K562 (cell line): ENCODE data around the gene MYL6B. TPM values are rescaled to one million over a fixed set of nuclear protein-coding genes. Genes with fewer than 3 reads are reported as not detected.

Source experiments
- ADNP ChIP-seq: fragments of 200-800 bp; sonication (Bioruptor generic); IDR thresholded peaks from 2 replicates; pipeline ENCODE4 v1.6.1; 2016; ENCODE audit warnings: missing genetic modification characterization, missing compliant biosample characterization
- BACH1 ChIP-seq: fragments of 200-800 bp; sonication (Bioruptor generic); IDR thresholded peaks from 2 replicates; pipeline ENCODE4 v1.6.1; 2016; ENCODE audit warnings: missing genetic modification characterization, missing compliant biosample characterization
- BCOR ChIP-seq: fragments of 450-650 bp; IDR thresholded peaks from 2 replicates; pipeline ENCODE4 v1.6.1; 2016
- BHLHE40 ChIP-seq: IDR thresholded peaks from 2 replicates; pipeline ENCODE4 v1.6.1; 2011; ENCODE audit warnings: low read length, improper control_type of control experiment
- CBX1 ChIP-seq: sonication (generic); IDR thresholded peaks from 2 replicates; pipeline ENCODE4 v1.6.1; 2016; ENCODE audit warnings: antibody characterized with exemption, low read depth, mild to moderate bottlenecking
- CBX8 ChIP-seq: fragments of 200-600 bp; sonication (generic); IDR thresholded peaks from 2 replicates; pipeline ENCODE4 v1.6.1; 2012; ENCODE audit warnings: borderline replicate concordance, mixed run types, low read depth, mild to moderate bottlenecking, moderate library complexity, mixed read lengths, low read length, control low read depth, inconsistent platforms; ENCODE audit not compliant: poor library complexity, severe bottlenecking; ENCODE audit errors: extremely low read depth
- CCNT2 ChIP-seq: IDR thresholded peaks from 2 replicates; pipeline ENCODE4 v1.6.1; 2011; ENCODE audit warnings: borderline replicate concordance, low read depth, mild to moderate bottlenecking, moderate library complexity, mixed read lengths, low read length; ENCODE audit not compliant: insufficient read length; ENCODE audit errors: extremely low read depth
- DPF2 ChIP-seq: fragments of 450-650 bp; IDR thresholded peaks from 2 replicates; pipeline ENCODE4 v1.6.1; 2016
- E2F1 ChIP-seq: sonication (generic); formaldehyde crosslinking; IDR thresholded peaks from 2 replicates; pipeline ENCODE4 v1.8.1; 2023; ENCODE audit warnings: mild to moderate bottlenecking, missing genetic modification reagents, moderate library complexity
- ELK3 ChIP-seq: fragments of 450-650 bp; formaldehyde crosslinking; IDR thresholded peaks from 2 replicates; pipeline ENCODE4 v1.4.0; 2020; ENCODE audit warnings: mild to moderate bottlenecking
- GABPA ChIP-seq: fragments of 200-800 bp; sonication (Bioruptor generic); conservative IDR thresholded peaks from 2 replicates; pipeline ENCODE4 v1.6.1; 2016; ENCODE audit warnings: low read depth, missing genetic modification characterization, missing compliant biosample characterization
- GTF2E2 ChIP-seq: fragments of 200-800 bp; sonication (Bioruptor generic); IDR thresholded peaks from 2 replicates; pipeline ENCODE4 v1.6.1; 2016; ENCODE audit warnings: missing genetic modification characterization, missing compliant biosample characterization
- L3MBTL2 ChIP-seq: fragments of 450-650 bp; IDR thresholded peaks from 2 replicates; pipeline ENCODE4 v1.6.1; 2016; ENCODE audit warnings: mild to moderate bottlenecking, moderate library complexity
- MBD2 ChIP-seq: sonication (generic); IDR thresholded peaks from 2 replicates; pipeline ENCODE4 v1.6.1; 2016; ENCODE audit warnings: low read depth, borderline replicate concordance
- MCM2 ChIP-seq: fragments of 450-650 bp; IDR thresholded peaks from 2 replicates; pipeline ENCODE4 v1.6.1; 2017; ENCODE audit warnings: low read depth, mild to moderate bottlenecking
- MTA3 ChIP-seq: fragments of 450-650 bp; formaldehyde crosslinking; IDR thresholded peaks from 2 replicates; pipeline ENCODE4 v1.6.1; 2017; ENCODE audit warnings: mild to moderate bottlenecking, borderline replicate concordance
- POLR2G ChIP-seq: fragments of 200-400 bp; formaldehyde crosslinking; IDR thresholded peaks from 2 replicates; pipeline ENCODE4 v1.6.1; 2017; ENCODE audit warnings: low read depth, mild to moderate bottlenecking, antibody characterized with exemption, low read length, moderate library complexity
- RNF2 ChIP-seq: sonication (generic); IDR thresholded peaks from 2 replicates; pipeline ENCODE4 v1.6.1; 2016
- RNF219 ChIP-seq: fragments of 250-450 bp; sonication (Bioruptor Pico); IDR thresholded peaks from 2 replicates; pipeline ENCODE4 v1.5.0; 2022; ENCODE audit warnings: mild to moderate bottlenecking
- SIN3B ChIP-seq: fragments of 450-650 bp; IDR thresholded peaks from 2 replicates; pipeline ENCODE4 v1.6.1; 2017; ENCODE audit warnings: low read depth, mild to moderate bottlenecking, moderate library complexity
- TEAD4 ChIP-seq, 2 experiments: sonication (generic) in 1 of 2; formaldehyde crosslinking in 1 of 2; IDR thresholded peaks; 2 replicates each; pipeline versions ENCODE4 v1.6.1 to v1.8.0; 2012 to 2022; ENCODE audit warnings: borderline replicate concordance in 1 of 2, inconsistent platforms in 1 of 2, low read length in 1 of 2, mild to moderate bottlenecking in 1 of 2, missing genetic modification reagents in 1 of 2
- TRIM28 ChIP-seq: fragments of 450-650 bp; IDR thresholded peaks from 2 replicates; pipeline ENCODE4 v1.6.1; 2017
- U2AF1 ChIP-seq: fragments of 200-400 bp; formaldehyde crosslinking; optimal IDR thresholded peaks from 2 replicates; pipeline ENCODE3; 2017; ENCODE audit warnings: mild to moderate bottlenecking, low read depth, low read length, moderate library complexity
- ZBTB7A ChIP-seq: IDR thresholded peaks from 2 replicates; pipeline ENCODE4 v1.6.1; 2011; ENCODE audit warnings: low read depth, mild to moderate bottlenecking, low read length, moderate library complexity, borderline replicate concordance; ENCODE audit not compliant: control insufficient read depth
- ZNF263 ChIP-seq: sonication (generic); formaldehyde crosslinking; IDR thresholded peaks from 2 replicates; pipeline ENCODE4 v1.8.0; 2022; ENCODE audit warnings: mild to moderate bottlenecking, missing genetic modification reagents, borderline replicate concordance
- polyA plus RNA-seq, 8 experiments: library from polyadenylated mRNA; depleted of rRNA in 4 of 8; stranded (reverse) in 5 of 8; unstranded in 3 of 8; fragments of >200 nt; fragmentation: Nextera tagmentation in 2 of 8; fragmentation: Illumina TruSeq in 1 of 8; extraction: Ambion mirVana in 2 of 8; extraction: Trizol in 1 of 8; gene quantifications; 2 replicates each; pipeline versions ENCODE4 v1.2.1 to v1.2.3, GENCODE V29; 2011 to 2014; ENCODE audit warnings: inconsistent platforms in 1 of 8, missing spikeins in 1 of 8
- total RNA-seq, 7 experiments: library from RNA; depleted of rRNA in 6 of 7; stranded (reverse); fragments of >200 nt in 6 of 7; fragmentation: Illumina TruSeq in 2 of 7; extraction: Trizol in 2 of 7; gene quantifications; 2 replicates each; pipeline versions ENCODE4 v1.2.1 to v1.2.3, GENCODE V29; 2011 to 2021; ENCODE audit warnings: low replicate concordance in 1 of 7

MYL6B gene
- total and polyA plus RNA-seq, 9 of the 15 experiments (the other 6 are each of a cell fraction or from before 2014, with no cell fraction given) = 42.8 to 77.3 (median 68.6) TPM

- TF ChIP-seq RNF219 (no peak), GABPA (no peak), TEAD4 (IDR thresholded peaks at IDR 0.05; ENCODE audit: low read length) (no peak), TEAD4 (CRISPR knock-in tag; IDR thresholded peaks at IDR 0.05; ENCODE audit: borderline replicate concordance) (no peak), MCM2 (no peak), ELK3 (CRISPR knock-in tag) (no peak), CCNT2 (peak; percentile 85), ADNP (tag) (no peak), CBX1 (peak; percentile 86; the same call in 1 of the 2 replicates), GTF2E2 (no peak), MTA3 (peak; percentile 91), SIN3B (peak; percentile 28; the same call in 1 of the 2 replicates), TRIM28 (0 out of 2 replicates have a peak, but pooled peaks have one; percentile 19), BHLHE40 (peak; percentile 64), MBD2 (peak; percentile 58; the same call in 1 of the 2 replicates), ZNF263 (CRISPR knock-in tag) (no peak; the same call in 1 of the 2 replicates), L3MBTL2 (no peak; the same call in 1 of the 2 replicates), POLR2G (peak; percentile 92), CBX8 (no peak), RNF2 (peak; percentile 88; the same call in 1 of the 2 replicates), BACH1 (tag) (no peak), BCOR (peak; percentile 61), DPF2 (0 out of 2 replicates have a peak, but pooled peaks have one; percentile 28), ZBTB7A (peak; percentile 75; the same call in 1 of the 2 replicates), E2F1 (CRISPR knock-in tag) (no peak), U2AF1 (peak; percentile 51)
Observed at GRCh38 chr12:56129206-56129941, 23.0 kb upstream of the MYL6B start (continued).
